Measurements from ENCODE around the gene TSHZ1.

Gene TSHZ1

DNA sequence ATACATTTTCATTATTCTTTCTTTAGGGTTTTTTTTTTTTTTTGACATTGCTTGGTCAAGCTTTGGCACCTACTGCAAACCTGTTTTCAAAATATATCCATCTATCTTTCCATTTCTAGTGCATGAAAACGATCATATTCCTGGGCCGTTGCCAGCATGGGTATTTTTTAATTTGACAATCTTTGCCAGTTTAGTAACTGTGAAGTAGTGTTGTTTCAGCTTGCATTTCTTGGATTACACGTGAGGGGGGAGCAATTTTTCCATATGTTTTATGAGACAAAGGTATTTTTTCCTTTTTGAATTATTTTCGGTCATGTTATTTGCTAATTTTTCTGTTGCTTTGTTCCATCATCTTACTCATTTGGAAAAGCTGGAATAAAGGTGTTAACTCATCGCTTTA is 40.9 kb downstream of the TSHZ1 start:
- no peak for TF ChIP-seq SIN3A (IDR thresholded peaks at IDR 0.05; ENCODE audit: borderline replicate concordance, insufficient read depth, low read length)
- no peak for TF ChIP-seq FOXP2 (optimal IDR thresholded peaks at IDR 0.05; ENCODE audit: borderline replicate concordance, extremely low read depth, extremely low read length, insufficient read depth)
- TF ChIP-seq, protein P1, sequence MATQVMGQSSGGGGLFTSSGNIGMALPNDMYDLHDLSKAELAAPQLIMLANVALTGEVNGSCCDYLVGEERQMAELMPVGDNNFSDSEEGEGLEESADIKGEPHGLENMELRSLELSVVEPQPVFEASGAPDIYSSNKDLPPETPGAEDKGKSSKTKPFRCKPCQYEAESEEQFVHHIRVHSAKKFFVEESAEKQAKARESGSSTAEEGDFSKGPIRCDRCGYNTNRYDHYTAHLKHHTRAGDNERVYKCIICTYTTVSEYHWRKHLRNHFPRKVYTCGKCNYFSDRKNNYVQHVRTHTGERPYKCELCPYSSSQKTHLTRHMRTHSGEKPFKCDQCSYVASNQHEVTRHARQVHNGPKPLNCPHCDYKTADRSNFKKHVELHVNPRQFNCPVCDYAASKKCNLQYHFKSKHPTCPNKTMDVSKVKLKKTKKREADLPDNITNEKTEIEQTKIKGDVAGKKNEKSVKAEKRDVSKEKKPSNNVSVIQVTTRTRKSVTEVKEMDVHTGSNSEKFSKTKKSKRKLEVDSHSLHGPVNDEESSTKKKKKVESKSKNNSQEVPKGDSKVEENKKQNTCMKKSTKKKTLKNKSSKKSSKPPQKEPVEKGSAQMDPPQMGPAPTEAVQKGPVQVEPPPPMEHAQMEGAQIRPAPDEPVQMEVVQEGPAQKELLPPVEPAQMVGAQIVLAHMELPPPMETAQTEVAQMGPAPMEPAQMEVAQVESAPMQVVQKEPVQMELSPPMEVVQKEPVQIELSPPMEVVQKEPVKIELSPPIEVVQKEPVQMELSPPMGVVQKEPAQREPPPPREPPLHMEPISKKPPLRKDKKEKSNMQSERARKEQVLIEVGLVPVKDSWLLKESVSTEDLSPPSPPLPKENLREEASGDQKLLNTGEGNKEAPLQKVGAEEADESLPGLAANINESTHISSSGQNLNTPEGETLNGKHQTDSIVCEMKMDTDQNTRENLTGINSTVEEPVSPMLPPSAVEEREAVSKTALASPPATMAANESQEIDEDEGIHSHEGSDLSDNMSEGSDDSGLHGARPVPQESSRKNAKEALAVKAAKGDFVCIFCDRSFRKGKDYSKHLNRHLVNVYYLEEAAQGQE (IDR thresholded peaks at IDR 0.05; ENCODE audit: insufficient read depth in 1 of 2, low read depth in 2 of 2, low read length in 2 of 2): no peak
- TF ChIP-seq TAF1 (IDR thresholded peaks at IDR 0.05; ENCODE audit: borderline replicate concordance, insufficient read depth, low read length): no peak
- no peak for TF ChIP-seq POLR2AphosphoS5 (IDR thresholded peaks at IDR 0.05; ENCODE audit: low read depth, low read length)

DNA sequence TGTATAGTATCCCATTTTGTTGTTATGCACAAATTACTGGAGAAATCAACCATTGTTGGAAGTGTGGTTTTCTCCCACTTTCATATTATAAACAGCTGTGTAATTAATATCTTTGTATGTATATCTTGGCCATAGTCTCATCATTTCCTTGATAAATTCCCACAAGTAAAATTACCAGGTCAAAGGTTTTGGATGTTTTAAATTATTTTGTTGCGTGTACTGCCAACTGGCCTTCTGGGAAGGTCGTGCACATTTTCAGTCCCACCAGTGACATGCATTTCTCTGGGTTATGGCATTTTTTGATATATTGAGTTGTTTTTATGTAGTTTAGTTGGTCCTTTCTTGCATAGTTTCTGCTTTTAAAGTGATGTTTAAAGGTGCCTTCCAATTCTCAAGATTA is 41.5 kb downstream of the TSHZ1 start:
- TF ChIP-seq POLR2AphosphoS5 (IDR thresholded peaks at IDR 0.05; ENCODE audit: low read depth, low read length): no peak
- TF ChIP-seq FOXP2 (optimal IDR thresholded peaks at IDR 0.05; ENCODE audit: borderline replicate concordance, extremely low read depth, extremely low read length, insufficient read depth): no peak
- no peak for TF ChIP-seq SIN3A (IDR thresholded peaks at IDR 0.05; ENCODE audit: borderline replicate concordance, insufficient read depth, low read length)
- TF ChIP-seq TAF1 (IDR thresholded peaks at IDR 0.05; ENCODE audit: borderline replicate concordance, insufficient read depth, low read length): no peak
- TF ChIP-seq, protein P1 (IDR thresholded peaks at IDR 0.05; ENCODE audit: insufficient read depth in 1 of 2, low read depth in 2 of 2, low read length in 2 of 2): no peak

DNA sequence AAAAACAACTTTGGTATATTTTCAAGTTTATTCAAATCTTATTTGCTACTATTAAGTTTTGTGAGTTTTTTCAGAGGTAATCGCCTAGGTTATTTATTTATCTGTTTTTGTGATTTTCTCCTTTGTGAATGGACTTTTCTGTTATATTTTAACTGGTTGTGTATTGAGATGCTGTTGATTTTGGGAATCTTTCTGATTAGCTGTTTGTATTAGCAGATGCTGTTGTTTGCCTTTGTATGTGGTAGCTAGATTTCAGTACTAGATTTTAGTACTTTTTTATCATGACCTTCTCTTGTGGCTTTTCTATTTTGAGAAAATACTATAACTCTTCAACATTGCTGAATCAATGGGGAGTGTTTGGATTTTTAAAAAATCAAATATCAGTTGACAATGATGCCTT is 42.4 kb downstream of the TSHZ1 start:
- TF ChIP-seq SIN3A (IDR thresholded peaks at IDR 0.05; ENCODE audit: borderline replicate concordance, insufficient read depth, low read length): no peak
- no peak for TF ChIP-seq POLR2AphosphoS5 (IDR thresholded peaks at IDR 0.05; ENCODE audit: low read depth, low read length)
- no peak for TF ChIP-seq FOXP2 (optimal IDR thresholded peaks at IDR 0.05; ENCODE audit: borderline replicate concordance, extremely low read depth, extremely low read length, insufficient read depth)
- TF ChIP-seq, protein P1 (IDR thresholded peaks at IDR 0.05; ENCODE audit: insufficient read depth in 1 of 2, low read depth in 2 of 2, low read length in 2 of 2): no peak
- TF ChIP-seq TAF1 (IDR thresholded peaks at IDR 0.05; ENCODE audit: borderline replicate concordance, insufficient read depth, low read length): no peak

DNA sequence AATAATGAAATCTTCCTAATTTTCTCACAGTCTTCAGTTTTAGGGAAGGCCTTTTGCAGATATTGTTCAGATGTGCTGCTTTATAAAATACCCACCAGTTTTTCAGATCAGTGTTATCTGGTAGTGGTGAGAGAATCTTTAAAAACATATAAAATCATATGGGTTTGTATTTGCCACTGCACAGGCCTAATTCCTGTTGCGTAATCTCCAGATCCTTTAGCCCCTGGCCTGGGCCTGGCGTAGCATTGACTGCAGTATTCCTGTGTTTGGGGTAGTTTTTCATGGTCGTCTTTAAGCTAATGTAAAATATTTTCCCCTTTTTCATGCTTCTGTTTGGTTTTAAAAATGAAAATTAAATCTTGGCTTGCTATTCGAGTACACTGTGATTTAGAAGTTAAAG is 43.2 kb downstream of the TSHZ1 start:
- TF ChIP-seq POLR2AphosphoS5 (IDR thresholded peaks at IDR 0.05; ENCODE audit: low read depth, low read length): no peak
- no peak for TF ChIP-seq SIN3A (IDR thresholded peaks at IDR 0.05; ENCODE audit: borderline replicate concordance, insufficient read depth, low read length)
- TF ChIP-seq TAF1 (IDR thresholded peaks at IDR 0.05; ENCODE audit: borderline replicate concordance, insufficient read depth, low read length): no peak
- TF ChIP-seq, protein P1 (IDR thresholded peaks at IDR 0.05; ENCODE audit: insufficient read depth in 1 of 2, low read depth in 2 of 2, low read length in 2 of 2): no peak
- TF ChIP-seq FOXP2 (optimal IDR thresholded peaks at IDR 0.05; ENCODE audit: borderline replicate concordance, extremely low read depth, extremely low read length, insufficient read depth): no peak

DNA sequence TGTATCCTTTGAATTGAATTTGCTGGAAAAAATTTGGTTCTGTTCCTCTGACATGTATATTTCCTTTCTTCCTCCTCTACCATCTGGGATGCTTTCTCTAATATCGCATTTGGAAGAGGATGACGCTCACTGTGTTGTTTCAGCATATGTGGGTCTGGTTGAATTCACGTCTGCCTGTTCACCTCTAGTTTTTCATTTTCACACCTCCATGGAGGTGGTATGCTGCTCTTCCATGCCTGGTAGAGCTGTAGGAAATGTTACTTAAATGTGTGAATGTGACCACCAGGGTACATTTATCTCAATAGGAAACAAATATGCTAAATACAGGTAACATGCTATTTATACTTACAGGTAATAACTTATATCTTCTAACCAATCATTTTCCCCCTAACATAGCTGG is 44.5 kb downstream of the TSHZ1 start:
- TF ChIP-seq POLR2AphosphoS5 (IDR thresholded peaks at IDR 0.05; ENCODE audit: low read depth, low read length): no peak
- no peak for TF ChIP-seq TAF1 (IDR thresholded peaks at IDR 0.05; ENCODE audit: borderline replicate concordance, insufficient read depth, low read length)
- TF ChIP-seq, protein P1 (IDR thresholded peaks at IDR 0.05; ENCODE audit: insufficient read depth in 1 of 2, low read depth in 2 of 2, low read length in 2 of 2): no peak
